Muscle of back (tissue), 10 donors: ENCODE results near the gene TMED9. TPM values are rescaled to one million over a fixed set of nuclear protein-coding genes. Genes with fewer than 3 reads are reported as not detected.

ENCODE experiments used
- polyA plus RNA-seq, 10 donors: library from polyadenylated mRNA; unstranded; fragments of 120-200 nt; gene quantifications; one replicate each; pipeline ENCODE4 v1.2.1, GENCODE V29; 2013; ENCODE audit not compliant: insufficient read length in 10 of 10

Gene TMED9
- polyA plus RNA-seq, 10 donors = 104 to 148 (median 114) TPM

Other genes with a start within 250 kb of the TMED9 start
- gene LMAN2, start 240.5 kb upstream of the TMED9 start, polyA plus RNA-seq = 10 to 100 TPM; 53.9 to 87.5 (median 67.8) TPM
- 10 to 100 TPM in 8 of 10 donors, 1 to 10 TPM in 2; 7.1 to 21.2 (median 12.9) TPM for gene RGS14, start 234.3 kb upstream of the TMED9 start, polyA plus RNA-seq
- under 1 TPM in 3 of 10 donors, not detected in 7; 0.08 to 0.20 (median 0.14) TPM for gene SLC34A1, start 207.8 kb upstream of the TMED9 start, polyA plus RNA-seq
- not detected for gene PFN3, start 191.5 kb upstream of the TMED9 start, polyA plus RNA-seq
- 1 to 10 TPM in 1 of 10 donors, under 1 TPM in 8, not detected in 1; 0.17 to 1.1 (median 0.39) TPM for gene F12, start 182.6 kb upstream of the TMED9 start, polyA plus RNA-seq
- gene GRK6, start 165.5 kb upstream of the TMED9 start, polyA plus RNA-seq = 10 to 100 TPM; 12.1 to 23.3 (median 17.2) TPM
- gene PRR7, start 145.4 kb upstream of the TMED9 start, polyA plus RNA-seq = 1 to 10 TPM in 3 of 10 donors, under 1 TPM in 7; 0.43 to 1.4 (median 0.78) TPM
- 100 to 1,000 TPM; 157 to 266 (median 221) TPM for gene DBN1, start 118.6 kb upstream of the TMED9 start, polyA plus RNA-seq
- 100 to 1,000 TPM; 167 to 339 (median 246) TPM for gene PDLIM7, start 94.6 kb upstream of the TMED9 start, polyA plus RNA-seq
- 1 to 10 TPM; 4.1 to 9.4 (median 5.6) TPM for gene DOK3, start 82.4 kb upstream of the TMED9 start, polyA plus RNA-seq
- gene DDX41, start 75.2 kb upstream of the TMED9 start, polyA plus RNA-seq = 10 to 100 TPM; 41.3 to 65.3 (median 47.6) TPM
- gene FAM193B, start 37.6 kb upstream of the TMED9 start, polyA plus RNA-seq = 10 to 100 TPM; 35.6 to 76.9 (median 45.2) TPM
- gene B4GALT7, start 7.9 kb downstream of the TMED9 start, polyA plus RNA-seq = 10 to 100 TPM; 14.6 to 22.1 (median 18.4) TPM
- 1 to 10 TPM in 1 of 10 donors, under 1 TPM in 6, not detected in 3; 0.05 to 2.4 (median 0.37) TPM for gene FAM153A, start 190.7 kb downstream of the TMED9 start, polyA plus RNA-seq